PC-3 (cell line): ENCODE data around the gene SERPINA5. TPM values are rescaled to one million over a fixed set of nuclear protein-coding genes. Genes with fewer than 3 reads are reported as not detected.

Experiments used
- ATAC-seq: fragments of 200-7000 bp; cut with Tn5 transposase; 2 replicates; pipeline ENCODE4 v1.9.1; 2020; ENCODE audit warnings: mild to moderate bottlenecking, moderate library complexity
- BruUV-seq: library from RNA; stranded (reverse); fragments of 400-500 nt; replicated peaks from 2 replicates; lab custom pipeline; 2021; lab: Mats Ljungman, UMichigan
- CTCF ChIA-PET: fragments of 300-600 bp; sonication (Branson Sonifier 250); formaldehyde crosslinking; loops from one replicate; lab custom pipeline; 2022; ENCODE audit warnings: antibody characterized with exemption; lab: Charles Lee
- POLR2A ChIA-PET: fragments of 300-600 bp; sonication (Branson Sonifier 250); formaldehyde crosslinking; loops from one replicate; lab custom pipeline; 2022; ENCODE audit warnings: antibody characterized with exemption; ENCODE audit not compliant: unreplicated experiment; lab: Charles Lee
- DNase-seq: peaks from one replicate; pipeline ENCODE4 v3.0.0-alpha.2; 2015
- H2AFZ ChIP-seq: fragments of 300-600 bp; sonication (generic); 2 replicates; pipeline ENCODE4 v1.6.0; 2016; ENCODE audit warnings: antibody characterized with exemption, low read length
- H3F3A ChIP-seq: fragments of 300-600 bp; sonication (generic); one replicate; pipeline ENCODE4 v1.6.0; 2017; ENCODE audit warnings: antibody characterized with exemption, low read length, control low read depth, mild to moderate bottlenecking; ENCODE audit not compliant: unreplicated experiment
- H3K27ac ChIP-seq: fragments of 300-600 bp; sonication (generic); 2 replicates; pipeline ENCODE4 v1.5.1; 2016; ENCODE audit warnings: mild to moderate bottlenecking, low read length
- H3K27me3 ChIP-seq: fragments of 300-600 bp; sonication (generic); 2 replicates; pipeline ENCODE4 v1.6.1; 2016; ENCODE audit warnings: low read length, mixed read lengths
- H3K36me3 ChIP-seq: fragments of 300-600 bp; sonication (generic); 2 replicates; pipeline ENCODE4 v1.6.1; 2016; ENCODE audit warnings: low read depth, mixed run types, low read length, mixed read lengths
- H3K4me1 ChIP-seq: fragments of 300-600 bp; sonication (generic); 2 replicates; pipeline ENCODE4 v1.5.1; 2016; ENCODE audit warnings: low read length; ENCODE audit not compliant: insufficient read depth
- H3K4me2 ChIP-seq: fragments of 300-600 bp; sonication (generic); 2 replicates; pipeline ENCODE4 v1.6.0; 2016; ENCODE audit warnings: low read length
- H3K4me3 ChIP-seq: fragments of 300-600 bp; sonication (generic); 2 replicates; pipeline ENCODE4 v1.5.1; 2016; ENCODE audit warnings: mild to moderate bottlenecking, low read length, mixed read lengths
- H3K79me2 ChIP-seq: fragments of 300-600 bp; sonication (generic); 2 replicates; pipeline ENCODE4 v1.6.1; 2017; ENCODE audit warnings: low read length, mixed read lengths
- H3K9ac ChIP-seq: fragments of 300-600 bp; sonication (generic); 2 replicates; pipeline ENCODE4 v1.6.0; 2016; ENCODE audit warnings: mild to moderate bottlenecking, low read length
- H3K9me2 ChIP-seq: fragments of 300-600 bp; sonication (generic); replicated peaks from 2 replicates; pipeline ENCODE4 v1.6.1; 2016; ENCODE audit warnings: mixed run types, low read length, mixed read lengths
- H3K9me3 ChIP-seq: fragments of 300-600 bp; sonication (generic); 2 replicates; pipeline ENCODE4 v1.6.1; 2016; ENCODE audit warnings: low read length, mixed read lengths
- H4K20me1 ChIP-seq: fragments of 300-600 bp; sonication (generic); 2 replicates; pipeline ENCODE4 v1.6.1; 2016; ENCODE audit warnings: low read length, mixed read lengths
- CTCF ChIP-seq: fragments of 300-600 bp; sonication (generic); conservative IDR thresholded peaks from 2 replicates; pipeline ENCODE4 v1.5.1; 2017; ENCODE audit warnings: antibody characterized with exemption, low read depth, mild to moderate bottlenecking, low read length
- EZH2 ChIP-seq: fragments of 300-600 bp; sonication (generic); IDR thresholded peaks from one replicate; pipeline ENCODE4 v1.6.1; 2017; ENCODE audit warnings: antibody characterized with exemption, mild to moderate bottlenecking, low read length; ENCODE audit not compliant: unreplicated experiment
- EZH2phosphoT487 ChIP-seq: fragments of 300-600 bp; sonication (generic); IDR thresholded peaks from 2 replicates; pipeline ENCODE4 v1.6.1; 2018; ENCODE audit warnings: mild to moderate bottlenecking, antibody characterized with exemption, low read length, borderline replicate concordance
- intact Hi-C: fragments of 100-400 bp; cut with micrococcal nuclease; formaldehyde crosslinking; loops from 2 replicates; pipeline ENCODE4 v1.9.0; 2023
- total RNA-seq: library from RNA; depleted of rRNA; stranded (reverse); fragments of >200 nt; gene quantifications from 2 replicates; pipeline ENCODE4 v1.2.3, GENCODE V29; 2014

Gene SERPINA5
- total RNA-seq, 1 experiment from 2014 or later = not detected

GRCh38 chr14:94594441-94594840 is 13.2 kb downstream of the SERPINA5 start:
- no peaks in the 10 kb centered on the region for H3F3A ChIP-seq
- POLR2A ChIA-PET = no interaction called here
- H3K27ac ChIP-seq = no peak overlapping the region
- H3K4me1 ChIP-seq = peaks cover 13% of the 10 kb centered on the region
- no peak for ATAC-seq
- H3K4me3 ChIP-seq = no peak overlapping the region
- no peaks in the 10 kb centered on the region for H4K20me1 ChIP-seq
- intact Hi-C loops = no loop called here
- CTCF ChIA-PET = no interaction called here
- H3K4me2 ChIP-seq = no peak overlapping the region
- H3K36me3 ChIP-seq = no peaks in the 10 kb centered on the region
- no peak overlapping the region for H3K9ac ChIP-seq
- DNase-seq = no peak
- no TSS peak for BruUV-seq
- no peaks in the 10 kb centered on the region for H3K9me2 ChIP-seq
- no peak overlapping the region for H2AFZ ChIP-seq
- no peaks in the 10 kb centered on the region for H3K27me3 ChIP-seq
- no peaks in the 10 kb centered on the region for H3K79me2 ChIP-seq
- H3K9me3 ChIP-seq = no peaks in the 10 kb centered on the region
- TF ChIP-seq CTCF = no peak
- TF ChIP-seq EZH2 = no peak
- no peak for TF ChIP-seq EZH2phosphoT487

- H3K9me2 ChIP-seq = no peaks in the 10 kb centered on the region
- CTCF ChIA-PET = no interaction called here
- no peaks in the 10 kb centered on the region for H3K36me3 ChIP-seq
- H3K27me3 ChIP-seq = no peaks in the 10 kb centered on the region
- no peaks in the 10 kb centered on the region for H3F3A ChIP-seq
- H3K79me2 ChIP-seq = no peaks in the 10 kb centered on the region
- no peak overlapping the region for H2AFZ ChIP-seq
- ATAC-seq = no peak
- DNase-seq = no peak
- intact Hi-C loops = no loop called here
- H3K4me3 ChIP-seq = no peak overlapping the region
- no TSS peak for BruUV-seq
- H3K4me1 ChIP-seq = peaks cover 27% of the 10 kb centered on the region
- no peak overlapping the region for H3K9ac ChIP-seq
- no peaks in the 10 kb centered on the region for H4K20me1 ChIP-seq
- no peak overlapping the region for H3K27ac ChIP-seq
- TF ChIP-seq EZH2 = no peak
- TF ChIP-seq CTCF = no peak
- no peak for TF ChIP-seq EZH2phosphoT487
- no peak overlapping the region for H3K4me2 ChIP-seq
- POLR2A ChIA-PET = no interaction called here
- no peaks in the 10 kb centered on the region for H3K9me3 ChIP-seq
Observed at GRCh38 chr14:94595912-94596311, 14.7 kb downstream of the SERPINA5 start.

- Histone ChIP-seq H3K9ac (no peak overlapping the region), H3K9me3 (no peaks in the 10 kb centered on the region), H3K36me3 (no peaks in the 10 kb centered on the region), H4K20me1 (no peaks in the 10 kb centered on the region), H3K27ac (no peak overlapping the region), H2AFZ (no peak overlapping the region), H3F3A (no peaks in the 10 kb centered on the region), H3K79me2 (no peaks in the 10 kb centered on the region), H3K27me3 (no peaks in the 10 kb centered on the region), H3K4me2 (no peak overlapping the region), H3K4me1 (peaks cover 29% of the 10 kb centered on the region), H3K9me2 (no peaks in the 10 kb centered on the region), H3K4me3 (no peak overlapping the region)
- ATAC-seq (no peak), DNase-seq (no peak)
- POLR2A ChIA-PET = no interaction called here
- intact Hi-C loops = no loop called here
- CTCF ChIA-PET = no interaction called here
- no TSS peak for BruUV-seq
- TF ChIP-seq EZH2 = no peak
- TF ChIP-seq EZH2phosphoT487 = no peak
- no peak for TF ChIP-seq CTCF
Observed at GRCh38 chr14:94596361-94596760, 15.1 kb downstream of the SERPINA5 start.
